ENCODE results near the gene EIF4G1. TPM values are rescaled to one million over a fixed set of nuclear protein-coding genes. Genes with fewer than 3 reads are reported as not detected.

Gene EIF4G1
- total and polyA plus RNA-seq, 2 experiments from 2014 or later, result 227 to 552 TPM

DNA sequence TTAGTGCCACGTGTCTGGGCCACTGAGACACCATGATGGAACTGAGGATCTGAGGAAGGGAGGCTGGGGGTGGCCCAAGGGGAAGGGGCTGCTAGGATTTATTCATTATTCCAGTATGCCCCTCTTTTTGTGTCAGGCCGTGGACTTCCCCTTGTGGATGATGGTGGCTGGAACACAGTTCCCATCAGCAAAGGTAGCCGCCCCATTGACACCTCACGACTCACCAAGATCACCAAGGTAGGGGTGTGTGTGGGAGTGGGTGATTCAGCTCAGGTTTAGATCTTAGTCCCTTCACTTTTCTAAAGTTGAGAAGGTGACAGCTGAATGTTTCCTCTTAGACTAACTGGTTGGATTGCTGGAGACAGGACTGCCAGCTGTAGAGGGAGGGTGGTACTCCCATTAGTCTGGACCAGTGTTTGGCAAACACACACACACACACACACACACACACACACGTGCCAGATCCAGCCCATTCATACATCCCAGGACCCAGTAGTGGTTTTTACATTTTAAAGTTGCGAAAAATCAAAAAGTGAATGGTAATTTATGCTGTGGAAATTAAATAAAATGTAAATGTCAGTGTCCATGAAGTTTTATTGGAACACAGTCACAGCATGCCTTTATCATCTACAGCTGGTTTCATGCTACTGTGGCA lies 11.4 kb downstream of the EIF4G1 start:
- H3K79me2 ChIP-seq (replicated peaks; ENCODE audit: insufficient read depth), result peaks cover 62% of the 10 kb centered on the region
- no peaks in the 10 kb centered on the region for H3K4me1 ChIP-seq (ENCODE audit: insufficient read depth)
- H3F3A ChIP-seq (replicated peaks; ENCODE audit: low read depth), result peaks cover 26% of the 10 kb centered on the region
- H3K36me3 Mint-ChIP-seq (ENCODE audit: low read depth), result peaks cover 100% of the 10 kb centered on the region
- H3K27me3 Mint-ChIP-seq (ENCODE audit: insufficient read depth, low read depth, poor library complexity), result peaks cover 22% of the 10 kb centered on the region
- TF ChIP-seq CREB1 (CRISPR knock-in tag; IDR thresholded peaks at IDR 0.05; ENCODE audit: low read depth), result no peak
- TF ChIP-seq, protein P1, sequence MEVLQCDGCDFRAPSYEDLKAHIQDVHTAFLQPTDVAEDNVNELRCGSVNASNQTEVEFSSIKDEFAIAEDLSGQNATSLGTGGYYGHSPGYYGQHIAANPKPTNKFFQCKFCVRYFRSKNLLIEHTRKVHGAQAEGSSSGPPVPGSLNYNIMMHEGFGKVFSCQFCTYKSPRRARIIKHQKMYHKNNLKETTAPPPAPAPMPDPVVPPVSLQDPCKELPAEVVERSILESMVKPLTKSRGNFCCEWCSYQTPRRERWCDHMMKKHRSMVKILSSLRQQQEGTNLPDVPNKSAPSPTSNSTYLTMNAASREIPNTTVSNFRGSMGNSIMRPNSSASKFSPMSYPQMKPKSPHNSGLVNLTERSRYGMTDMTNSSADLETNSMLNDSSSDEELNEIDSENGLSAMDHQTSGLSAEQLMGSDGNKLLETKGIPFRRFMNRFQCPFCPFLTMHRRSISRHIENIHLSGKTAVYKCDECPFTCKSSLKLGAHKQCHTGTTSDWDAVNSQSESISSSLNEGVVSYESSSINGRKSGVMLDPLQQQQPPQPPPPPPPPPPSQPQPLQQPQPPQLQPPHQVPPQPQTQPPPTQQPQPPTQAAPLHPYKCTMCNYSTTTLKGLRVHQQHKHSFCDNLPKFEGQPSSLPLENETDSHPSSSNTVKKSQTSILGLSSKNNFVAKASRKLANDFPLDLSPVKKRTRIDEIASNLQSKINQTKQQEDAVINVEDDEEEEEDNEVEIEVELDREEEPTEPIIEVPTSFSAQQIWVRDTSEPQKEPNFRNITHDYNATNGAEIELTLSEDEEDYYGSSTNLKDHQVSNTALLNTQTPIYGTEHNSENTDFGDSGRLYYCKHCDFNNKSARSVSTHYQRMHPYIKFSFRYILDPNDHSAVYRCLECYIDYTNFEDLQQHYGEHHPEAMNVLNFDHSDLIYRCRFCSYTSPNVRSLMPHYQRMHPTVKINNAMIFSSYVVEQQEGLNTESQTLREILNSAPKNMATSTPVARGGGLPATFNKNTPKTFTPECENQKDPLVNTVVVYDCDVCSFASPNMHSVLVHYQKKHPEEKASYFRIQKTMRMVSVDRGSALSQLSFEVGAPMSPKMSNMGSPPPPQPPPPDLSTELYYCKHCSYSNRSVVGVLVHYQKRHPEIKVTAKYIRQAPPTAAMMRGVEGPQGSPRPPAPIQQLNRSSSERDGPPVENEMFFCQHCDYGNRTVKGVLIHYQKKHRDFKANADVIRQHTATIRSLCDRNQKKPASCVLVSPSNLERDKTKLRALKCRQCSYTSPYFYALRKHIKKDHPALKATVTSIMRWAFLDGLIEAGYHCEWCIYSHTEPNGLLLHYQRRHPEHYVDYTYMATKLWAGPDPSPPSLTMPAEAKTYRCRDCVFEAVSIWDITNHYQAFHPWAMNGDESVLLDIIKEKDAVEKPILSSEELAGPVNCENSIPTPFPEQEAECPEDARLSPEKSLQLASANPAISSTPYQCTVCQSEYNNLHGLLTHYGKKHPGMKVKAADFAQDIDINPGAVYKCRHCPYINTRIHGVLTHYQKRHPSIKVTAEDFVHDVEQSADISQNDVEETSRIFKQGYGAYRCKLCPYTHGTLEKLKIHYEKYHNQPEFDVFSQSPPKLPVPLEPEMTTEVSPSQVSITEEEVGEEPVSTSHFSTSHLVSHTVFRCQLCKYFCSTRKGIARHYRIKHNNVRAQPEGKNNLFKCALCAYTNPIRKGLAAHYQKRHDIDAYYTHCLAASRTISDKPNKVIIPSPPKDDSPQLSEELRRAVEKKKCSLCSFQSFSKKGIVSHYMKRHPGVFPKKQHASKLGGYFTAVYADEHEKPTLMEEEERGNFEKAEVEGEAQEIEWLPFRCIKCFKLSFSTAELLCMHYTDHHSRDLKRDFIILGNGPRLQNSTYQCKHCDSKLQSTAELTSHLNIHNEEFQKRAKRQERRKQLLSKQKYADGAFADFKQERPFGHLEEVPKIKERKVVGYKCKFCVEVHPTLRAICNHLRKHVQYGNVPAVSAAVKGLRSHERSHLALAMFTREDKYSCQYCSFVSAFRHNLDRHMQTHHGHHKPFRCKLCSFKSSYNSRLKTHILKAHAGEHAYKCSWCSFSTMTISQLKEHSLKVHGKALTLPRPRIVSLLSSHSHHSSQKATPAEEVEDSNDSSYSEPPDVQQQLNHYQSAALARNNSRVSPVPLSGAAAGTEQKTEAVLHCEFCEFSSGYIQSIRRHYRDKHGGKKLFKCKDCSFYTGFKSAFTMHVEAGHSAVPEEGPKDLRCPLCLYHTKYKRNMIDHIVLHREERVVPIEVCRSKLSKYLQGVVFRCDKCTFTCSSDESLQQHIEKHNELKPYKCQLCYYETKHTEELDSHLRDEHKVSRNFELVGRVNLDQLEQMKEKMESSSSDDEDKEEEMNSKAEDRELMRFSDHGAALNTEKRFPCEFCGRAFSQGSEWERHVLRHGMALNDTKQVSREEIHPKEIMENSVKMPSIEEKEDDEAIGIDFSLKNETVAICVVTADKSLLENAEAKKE (CRISPR knock-in tag; IDR thresholded peaks at IDR 0.05), result no peak
- no peak for TF ChIP-seq EZH2 (IDR thresholded peaks at IDR 0.05; ENCODE audit: low read depth, unreplicated experiment)
- no peak for TF ChIP-seq POLR2AphosphoS5 (IDR thresholded peaks at IDR 0.05; ENCODE audit: low read depth)
- TF ChIP-seq STAT1 (IDR thresholded peaks at IDR 0.05; ENCODE audit: unreplicated experiment), result no peak
- no peak for TF ChIP-seq ZNF331 (CRISPR knock-in tag; IDR thresholded peaks at IDR 0.05; ENCODE audit: low read depth)
- no peak for TF ChIP-seq JUNB (IDR thresholded peaks at IDR 0.05; ENCODE audit: unreplicated experiment)
- H3K4me2 ChIP-seq, result no peak overlapping the region
- H3K4me3 ChIP-seq, result no peak overlapping the region
- H3K9me2 ChIP-seq (ENCODE audit: insufficient read depth), result no peaks in the 10 kb centered on the region
- H3K27ac ChIP-seq (ENCODE audit: low read depth), result no peak overlapping the region
- no peak overlapping the region for H3K27ac Mint-ChIP-seq
- H2AFZ ChIP-seq, result no peak overlapping the region
- peaks cover 91% of the 10 kb centered on the region for H3K36me3 ChIP-seq (ENCODE audit: insufficient read depth)
- no peaks in the 10 kb centered on the region for H3K27me3 ChIP-seq (ENCODE audit: insufficient read depth)
- no peaks in the 10 kb centered on the region for H3K9me3 Mint-ChIP-seq
- DNase-seq (ENCODE audit: low spot score), result no peak
- no peak overlapping the region for H3K4me3 Mint-ChIP-seq
- no peak for ATAC-seq
- peaks cover 58% of the 10 kb centered on the region for H4K20me1 ChIP-seq (replicated peaks; ENCODE audit: insufficient read depth)
- H3K4me1 Mint-ChIP-seq, result no peaks in the 10 kb centered on the region
